ENCODE measurements around the gene ACSL3.

Gene ACSL3

GRCh38 chr2:222982909-222983265, 122.1 kb downstream of the ACSL3 start:
- no peak for TF ChIP-seq ESRRG (CRISPR knock-in tag; IDR thresholded peaks at IDR 0.05)
- TF ChIP-seq CSDC2 (CRISPR knock-in tag; IDR thresholded peaks at IDR 0.05): no peak
- no peak for TF ChIP-seq ZNF8 (CRISPR knock-in tag; IDR thresholded peaks at IDR 0.05)
- TF ChIP-seq ZNF565 (CRISPR knock-in tag; conservative IDR thresholded peaks at IDR 0.05; ENCODE audit: low read depth): no peak
- no peak for TF ChIP-seq CSRNP3 (CRISPR knock-in tag; IDR thresholded peaks at IDR 0.05)
- TF ChIP-seq ZFP3 (CRISPR knock-in tag; IDR thresholded peaks at IDR 0.05): no peak
- no peak for TF ChIP-seq PPARA (CRISPR knock-in tag; IDR thresholded peaks at IDR 0.05; ENCODE audit: borderline replicate concordance)
- TF ChIP-seq GLIS3 (CRISPR knock-in tag; IDR thresholded peaks at IDR 0.05): no peak
- TF ChIP-seq ZNF70 (CRISPR knock-in tag; IDR thresholded peaks at IDR 0.05): no peak
- TF ChIP-seq ARNTL (CRISPR knock-in tag; IDR thresholded peaks at IDR 0.05; ENCODE audit: borderline replicate concordance, low read depth): no peak
- TF ChIP-seq RARB (CRISPR knock-in tag; IDR thresholded peaks at IDR 0.05): no peak
- no peak for TF ChIP-seq TSHZ2 (CRISPR knock-in tag; IDR thresholded peaks at IDR 0.05)
- no peak for TF ChIP-seq TOX (CRISPR knock-in tag; IDR thresholded peaks at IDR 0.05; ENCODE audit: borderline replicate concordance)
- TF ChIP-seq PATZ1 (CRISPR knock-in tag; IDR thresholded peaks at IDR 0.05; ENCODE audit: borderline replicate concordance): no peak
- TF ChIP-seq POU6F1 (CRISPR knock-in tag; IDR thresholded peaks at IDR 0.05; ENCODE audit: borderline replicate concordance, low read depth): no peak
- no peak for TF ChIP-seq SNAI2 (CRISPR knock-in tag; IDR thresholded peaks at IDR 0.05)
- TF ChIP-seq OSR1 (CRISPR knock-in tag; IDR thresholded peaks at IDR 0.05): no peak
- TF ChIP-seq BACH2 (CRISPR knock-in tag; IDR thresholded peaks at IDR 0.05; ENCODE audit: borderline replicate concordance): no peak
- TF ChIP-seq ISL1 (CRISPR knock-in tag; IDR thresholded peaks at IDR 0.05): no peak
- ATAC-seq: no peak

- ATAC-seq: no peak
- TF ChIP-seq RARB (CRISPR knock-in tag; IDR thresholded peaks at IDR 0.05) (no peak), PATZ1 (CRISPR knock-in tag; IDR thresholded peaks at IDR 0.05; ENCODE audit: borderline replicate concordance) (no peak), CSRNP3 (CRISPR knock-in tag; IDR thresholded peaks at IDR 0.05) (no peak), ESRRG (CRISPR knock-in tag; IDR thresholded peaks at IDR 0.05) (no peak), CSDC2 (CRISPR knock-in tag; IDR thresholded peaks at IDR 0.05) (no peak), ZNF8 (CRISPR knock-in tag; IDR thresholded peaks at IDR 0.05) (no peak), PPARA (CRISPR knock-in tag; IDR thresholded peaks at IDR 0.05; ENCODE audit: borderline replicate concordance) (no peak), POU6F1 (CRISPR knock-in tag; IDR thresholded peaks at IDR 0.05; ENCODE audit: borderline replicate concordance, low read depth) (no peak), OSR1 (CRISPR knock-in tag; IDR thresholded peaks at IDR 0.05) (no peak), CREB5 (CRISPR knock-in tag; IDR thresholded peaks at IDR 0.05; ENCODE audit: low read depth) (no peak), ZNF70 (CRISPR knock-in tag; IDR thresholded peaks at IDR 0.05) (no peak), TSHZ2 (CRISPR knock-in tag; IDR thresholded peaks at IDR 0.05) (no peak), SNAI2 (CRISPR knock-in tag; IDR thresholded peaks at IDR 0.05) (no peak), TCF4 (CRISPR knock-in tag; IDR thresholded peaks at IDR 0.05; ENCODE audit: borderline replicate concordance) (no peak), TOX (CRISPR knock-in tag; IDR thresholded peaks at IDR 0.05; ENCODE audit: borderline replicate concordance) (no peak)
Measured at GRCh38 chr2:222984908-222985307, 124.1 kb downstream of the ACSL3 start.

All from SK-N-SH treated with all-trans-retinoic acid at 6 μM for 48 hours (cell line).